Endothelial cell of umbilical vein (primary cell): Measurements from ENCODE around the gene CACNB4.

Experiments
- CTCF ChIP-seq, 2 donors: IDR thresholded peaks; 1 replicate in 1 of 2; 2 replicates in 1 of 2; pipeline ENCODE4 v1.5.1; 2011; ENCODE audit warnings: low read length in 2 of 2, mild to moderate bottlenecking in 2 of 2, moderate library complexity in 2 of 2, control low read depth in 1 of 2, inconsistent platforms in 1 of 2, low read depth in 1 of 2; ENCODE audit not compliant: insufficient read depth in 1 of 2; ENCODE audit errors: extremely low read depth in 1 of 2
- EZH2 ChIP-seq: IDR thresholded peaks from 2 replicates; pipeline ENCODE4 v1.6.1; 2012; ENCODE audit warnings: borderline replicate concordance, low read depth, mild to moderate bottlenecking, moderate library complexity, low read length, inconsistent platforms; ENCODE audit not compliant: severe bottlenecking
- FOS ChIP-seq: IDR thresholded peaks from 2 replicates; pipeline ENCODE4 v1.6.1; 2011; ENCODE audit warnings: mild to moderate bottlenecking, low read length, moderate library complexity, borderline replicate concordance; ENCODE audit not compliant: insufficient read depth
- GATA2 ChIP-seq: IDR thresholded peaks from 2 replicates; pipeline ENCODE4 v1.7.0; 2011; ENCODE audit warnings: low read depth, mild to moderate bottlenecking, moderate library complexity, mixed read lengths, low read length; ENCODE audit not compliant: insufficient read length, insufficient read depth
- JUN ChIP-seq: IDR thresholded peaks from 2 replicates; pipeline ENCODE4 v1.6.1; 2011; ENCODE audit warnings: borderline replicate concordance, low read depth; ENCODE audit not compliant: insufficient read length, insufficient read depth
- MAX ChIP-seq: IDR thresholded peaks from 2 replicates; pipeline ENCODE4 v1.6.1; 2011; ENCODE audit not compliant: insufficient read depth, insufficient read length
- MYC ChIP-seq: IDR thresholded peaks from one replicate; pipeline ENCODE4 v1.6.1; 2011; ENCODE audit warnings: mild to moderate bottlenecking, low read depth, low read length
- POLR2A ChIP-seq: IDR thresholded peaks from 2 replicates; pipeline ENCODE4 v1.6.1; 2012; ENCODE audit warnings: low read depth, mild to moderate bottlenecking, control low read depth, low read length
- POLR2AphosphoS5 ChIP-seq: IDR thresholded peaks from 2 replicates; pipeline ENCODE4 v1.6.1; 2012; ENCODE audit warnings: low read depth, mild to moderate bottlenecking, control low read depth, low read length, moderate library complexity; ENCODE audit not compliant: insufficient read depth

- no peak for TF ChIP-seq POLR2A
- no peak for TF ChIP-seq MYC
- TF ChIP-seq EZH2: no peak
- no peak for TF ChIP-seq CTCF (IDR thresholded peaks at IDR 0.05; ENCODE audit: extremely low read depth in 1 of 2, insufficient read depth in 1 of 2, low read depth in 1 of 2, low read length in 2 of 2)
- no peak for TF ChIP-seq MAX
- no peak for TF ChIP-seq POLR2AphosphoS5
- no peak for TF ChIP-seq JUN
- TF ChIP-seq FOS: no peak
- no peak for TF ChIP-seq GATA2
Observed at GRCh38 chr2:151904807-151905206, 194.0 kb downstream of the CACNB4 start.
